T47D (cell line): ENCODE results near the gene TIAM2.
"Not testable (repeated sequence)": the region's sequence is repeated elsewhere in the genome, so short reads cannot be mapped to it uniquely, and the experiment has no call there.

Experiments
- DNase-seq, 2 experiments: peaks; one replicate each; pipeline versions ENCODE4 v3.0.0 to v3.0.0-alpha.2; 2011 to 2012; ENCODE audit warnings: low read depth in 1 of 2, low spot score in 1 of 2
- JUND ChIP-seq: IDR thresholded peaks from 2 replicates; pipeline ENCODE4 v1.6.1; 2012; ENCODE audit warnings: low read depth
- in situ Hi-C: cut with HindIII; loops from 2 replicates; pipeline ENCODE4 v1.10.0; 2016; ENCODE audit warnings: low sequenced_read_pairs, low pct_unique_long_range_greater_than_20kb

The TIAM2 gene

GRCh38 chr6:155165029-155165710 lies 170.1 kb downstream of the TIAM2 start:
- in situ Hi-C loops = no loop called here
- DNase-seq = no peak
- TF ChIP-seq JUND = no peak

DNA sequence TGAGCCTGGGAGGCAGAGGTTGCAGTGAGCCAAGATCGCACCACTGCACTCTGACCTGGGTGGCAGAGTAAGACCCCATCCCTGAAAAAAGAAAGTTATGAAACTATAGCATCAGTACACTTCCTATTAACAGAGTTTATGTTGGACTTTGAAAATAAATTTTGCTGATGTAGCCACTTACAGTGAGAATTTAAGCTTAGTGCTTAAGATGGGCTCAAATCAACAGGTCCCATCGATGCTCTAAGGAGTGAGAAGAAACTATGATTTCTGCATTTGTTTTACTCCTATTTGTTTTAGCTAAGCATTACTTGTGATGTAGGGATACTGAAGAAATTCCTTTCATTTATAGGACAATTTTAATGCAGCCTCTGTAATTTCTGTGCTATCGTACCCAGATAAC lies 175.4 kb downstream of the TIAM2 start:
- in situ Hi-C loops = no loop called here
- DNase-seq = no peak
- no peak for TF ChIP-seq JUND

DNA sequence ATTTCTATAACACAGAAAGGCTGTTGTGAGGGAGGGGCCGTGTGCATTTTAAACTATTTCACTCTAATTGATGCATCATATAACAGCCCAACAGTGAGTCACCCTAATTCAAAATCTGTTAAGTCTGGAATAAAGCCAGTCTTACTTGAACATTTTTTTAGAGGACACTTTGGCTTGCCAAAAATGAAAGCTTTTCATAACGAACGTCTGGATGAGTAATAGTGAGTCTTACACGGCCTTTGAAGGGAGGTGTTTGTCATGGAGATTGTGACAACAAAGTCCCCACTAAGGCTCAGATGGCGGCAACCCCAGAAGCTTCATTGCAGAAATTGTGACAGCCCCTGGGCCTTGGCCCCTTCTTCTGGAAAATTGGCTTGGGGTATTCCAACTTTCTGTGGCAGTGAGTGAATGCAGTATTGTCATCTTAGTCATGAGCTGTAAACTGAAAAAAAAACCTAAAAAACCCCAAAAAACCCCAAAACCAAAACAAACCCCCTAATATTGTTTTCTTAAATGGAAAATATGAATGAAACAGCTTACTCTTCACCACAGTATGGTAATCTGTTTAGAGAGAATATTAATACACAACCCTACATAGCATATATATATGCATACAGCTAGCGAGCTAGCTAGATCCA lies 176.1 kb downstream of the TIAM2 start:
- no peak for DNase-seq
- no peak for TF ChIP-seq JUND
- in situ Hi-C loops = no loop called here

DNA sequence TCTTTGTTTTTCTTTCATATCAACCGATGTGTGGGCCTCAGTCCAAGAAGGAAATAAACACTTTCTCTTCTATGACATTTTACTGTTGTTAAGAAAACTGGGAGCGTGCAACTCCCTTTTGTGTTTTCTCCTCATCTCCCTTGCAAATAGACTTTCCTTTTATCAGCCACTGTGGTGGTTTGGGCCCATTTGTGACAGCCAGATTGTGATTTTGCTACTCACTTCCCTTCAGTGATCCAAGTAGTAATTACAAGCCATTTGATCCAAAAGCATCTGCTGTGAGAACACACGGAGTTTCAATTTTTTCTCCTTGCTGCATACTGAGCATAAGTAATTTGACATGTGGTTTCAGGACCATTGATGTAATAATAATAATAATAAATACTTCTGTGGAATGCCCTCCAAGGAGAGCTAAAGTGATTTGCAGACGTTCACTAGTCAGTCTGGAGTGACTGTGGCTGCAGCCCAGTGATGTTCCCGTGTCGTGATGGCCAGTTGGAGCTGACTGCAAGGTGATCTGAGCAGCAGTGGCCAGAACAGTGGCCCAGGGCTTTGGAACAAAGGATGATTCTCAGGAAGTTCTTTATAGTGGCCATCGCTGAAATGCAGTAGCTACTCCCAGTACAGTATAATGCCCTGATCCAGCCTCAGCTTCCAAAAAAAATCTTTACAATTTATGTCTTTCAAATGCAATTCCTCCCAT lies 176.8 kb downstream of the TIAM2 start:
- no peak for DNase-seq
- in situ Hi-C loops = no loop called here
- TF ChIP-seq JUND = no peak

DNA sequence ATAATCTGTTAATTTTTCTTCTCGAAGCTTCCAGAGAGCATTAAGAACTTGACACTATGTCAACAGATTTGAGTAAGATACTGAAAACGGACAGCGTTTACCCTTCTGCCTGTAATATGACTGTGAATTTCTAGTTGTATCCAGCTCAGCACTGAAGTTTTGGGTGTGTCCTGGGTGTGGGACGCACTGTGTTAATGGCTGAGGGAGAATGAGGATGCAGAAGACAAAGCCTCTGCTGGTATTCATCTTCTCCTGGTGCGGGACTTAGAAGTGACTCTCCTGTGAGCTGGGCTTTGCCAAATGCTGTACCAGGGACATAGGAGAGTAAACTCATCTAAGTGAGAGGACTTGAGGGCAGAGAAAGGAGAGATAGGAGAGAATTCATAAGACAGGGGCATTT lies 178.4 kb downstream of the TIAM2 start:
- DNase-seq = no peak
- no peak for TF ChIP-seq JUND
- in situ Hi-C loops = no loop called here

DNA sequence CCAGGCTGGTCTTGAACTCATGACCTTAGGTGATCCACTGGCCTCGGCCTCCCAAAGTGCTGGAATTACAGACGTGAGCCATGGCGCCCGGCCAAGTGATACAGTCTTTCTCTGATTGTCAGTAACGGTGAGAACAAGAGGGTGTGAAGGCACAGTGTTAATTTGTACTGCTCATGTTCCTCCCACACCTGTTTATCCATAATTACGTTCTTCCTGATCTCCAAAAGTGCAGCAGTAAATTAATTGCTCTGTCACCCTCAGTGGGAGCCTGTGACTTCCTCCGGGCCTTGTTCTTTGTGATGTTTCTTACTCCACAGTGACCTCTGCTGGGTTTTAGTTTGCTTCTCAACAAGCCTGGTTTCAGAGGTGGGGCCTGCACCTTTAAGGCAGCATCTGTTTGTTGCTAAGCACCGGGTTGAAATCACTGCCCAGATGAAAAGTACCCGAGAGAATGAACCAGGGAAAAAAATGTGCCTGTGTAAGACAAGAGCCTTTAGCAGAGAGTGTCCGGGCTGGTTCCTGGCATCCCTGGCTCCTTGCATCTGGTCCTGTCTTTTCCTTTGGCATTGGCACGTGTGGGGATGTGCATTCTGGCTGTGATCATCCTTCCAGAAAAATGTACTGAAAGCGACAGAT lies 179.6 kb downstream of the TIAM2 start:
- peak; percentile 48 to 84 for DNase-seq
- in situ Hi-C loops = no loop called here
- TF ChIP-seq JUND = no peak

DNA sequence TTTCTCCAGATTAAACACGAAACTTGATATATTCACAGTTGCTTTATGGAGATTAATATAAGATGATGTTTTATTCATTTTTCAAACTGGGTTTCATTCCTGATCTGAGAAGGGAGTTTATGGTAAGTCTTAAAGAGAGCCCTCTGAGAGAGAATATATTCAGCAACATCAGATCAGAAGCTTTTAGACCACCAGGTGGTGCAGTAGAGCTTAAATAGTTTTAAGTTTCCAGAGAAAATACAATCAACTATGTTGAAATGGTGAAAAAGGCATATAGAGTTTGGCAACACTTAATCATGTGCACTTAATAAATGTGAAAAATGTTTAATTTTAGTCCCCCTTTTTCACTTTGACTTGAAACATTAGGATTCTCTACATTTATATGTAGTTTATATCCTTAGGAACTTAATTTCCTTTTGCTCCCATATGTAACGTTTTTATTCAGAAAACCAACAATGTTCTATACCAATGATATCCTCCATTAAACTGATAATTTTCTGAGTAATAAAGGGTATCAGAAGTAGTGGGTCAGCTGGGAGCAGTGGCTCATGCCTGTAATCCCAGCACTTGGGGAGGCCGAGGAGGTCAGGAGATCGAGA lies 182.3 kb downstream of the TIAM2 start:
- in situ Hi-C loops = no loop called here
- no peak for TF ChIP-seq JUND
- peak in 1 of 2 experiments; percentile 68 for DNase-seq

- DNase-seq = no peak
- TF ChIP-seq JUND = no peak
- in situ Hi-C loops = no loop called here
Measured at GRCh38 chr6:155181498-155181897, 186.4 kb downstream of the TIAM2 start.

DNA sequence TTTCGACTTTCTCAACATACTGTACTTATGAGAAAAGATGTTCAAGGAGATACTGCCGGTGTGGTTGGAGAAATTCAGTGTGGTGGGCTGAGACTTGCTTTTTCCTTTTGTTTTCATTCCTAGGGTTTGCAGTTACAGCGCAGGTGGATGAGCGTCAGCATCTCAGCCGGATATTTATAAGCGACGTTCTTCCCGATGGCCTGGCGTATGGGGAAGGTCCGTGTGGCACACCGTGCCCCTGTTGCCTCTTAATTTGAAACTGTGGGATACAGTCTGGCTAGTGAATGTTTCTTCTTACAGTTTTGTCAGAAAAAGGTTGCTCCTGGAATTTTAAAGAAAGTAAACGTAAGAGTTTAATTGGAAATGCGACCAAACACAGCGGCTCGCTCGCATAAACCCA lies 187.0 kb downstream of the TIAM2 start:
- DNase-seq = no peak
- TF ChIP-seq JUND = no peak
- in situ Hi-C loops = no loop called here

DNA sequence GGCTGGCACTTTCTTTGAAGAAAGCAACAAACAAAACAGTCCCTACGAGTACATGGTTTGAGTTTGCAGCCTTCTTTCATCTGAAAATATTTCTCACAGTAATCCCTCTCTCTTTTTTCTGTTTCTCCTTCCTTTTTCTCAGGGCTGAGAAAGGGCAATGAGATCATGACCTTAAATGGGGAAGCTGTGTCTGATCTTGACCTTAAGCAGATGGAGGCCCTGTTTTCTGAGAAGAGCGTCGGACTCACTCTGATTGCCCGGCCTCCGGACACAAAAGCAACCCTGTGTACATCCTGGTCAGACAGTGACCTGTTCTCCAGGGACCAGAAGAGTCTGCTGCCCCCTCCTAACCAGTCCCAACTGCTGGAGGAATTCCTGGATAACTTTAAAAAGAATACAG lies 188.0 kb downstream of the TIAM2 start:
- no peak for DNase-seq
- in situ Hi-C loops = no loop called here
- TF ChIP-seq JUND = no peak

- DNase-seq = not testable (repeated sequence)
Measured at GRCh38 chr6:155185041-155185440, 189.9 kb downstream of the TIAM2 start.

DNA sequence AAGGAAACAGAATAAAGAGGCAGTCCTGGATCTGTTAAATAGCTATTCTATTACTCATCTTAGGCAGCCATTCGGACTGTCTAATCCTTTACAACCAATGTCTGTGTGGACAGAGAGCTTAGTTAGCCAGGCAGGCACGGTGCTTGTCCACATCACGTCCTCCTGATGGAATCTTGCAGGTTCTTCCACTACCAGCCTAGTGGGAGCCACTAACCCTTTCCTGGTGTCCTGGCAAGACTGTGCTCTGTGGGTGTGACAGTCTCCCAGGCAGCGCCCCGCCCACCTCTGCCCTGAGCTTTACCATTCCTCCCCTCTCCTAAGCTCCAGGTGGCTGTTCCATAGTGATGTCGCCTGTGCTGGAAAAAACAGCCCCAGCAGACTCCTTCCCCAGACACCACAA lies 190.4 kb downstream of the TIAM2 start:
- in situ Hi-C loops = no loop called here
- TF ChIP-seq JUND = no peak
- peak; percentile 34 to 90 for DNase-seq

More at GRCh38 chr6:155185041-155185440, 189.9 kb downstream of the TIAM2 start:
- in situ Hi-C loops = not testable (repeated sequence)
